Measurements from ENCODE around the gene PRKCE. TPM values are rescaled to one million over a fixed set of nuclear protein-coding genes. Genes with fewer than 3 reads are reported as not detected.
A peak's percentile ranks its signal among the peaks of the same experiment; 100 is the strongest.

PRKCE gene
- total and polyA plus RNA-seq, 2 experiments from 2014 or later = 9.6 to 11.9 TPM

GRCh38 chr2:46050489-46050888, 399.0 kb downstream of the PRKCE start:
- no peaks in the 10 kb centered on the region for H3K36me3 ChIP-seq (replicated peaks; ENCODE audit: insufficient read depth, low read depth)
- TF ChIP-seq EZH2 (IDR thresholded peaks at IDR 0.05; ENCODE audit: borderline replicate concordance) (no peak), CTCF (IDR thresholded peaks at IDR 0.05; ENCODE audit: poor library complexity) (peak; percentile 16), EZH2phosphoT487 (IDR thresholded peaks at IDR 0.05; ENCODE audit: low read depth, severe bottlenecking, unreplicated experiment) (no peak)
- H3K27ac ChIP-seq = peak overlapping the region; percentile 34
- no peaks in the 10 kb centered on the region for H3K27me3 ChIP-seq
- no peak for DNase-seq (ENCODE audit: low spot score)
- 71% methylated on average over 2 of the region's 2 CpGs for WGBS (ENCODE audit: low lambda C conversion rate, missing lambda C conversion rate)
- no peaks in the 10 kb centered on the region for H3K9me2 ChIP-seq (replicated peaks; ENCODE audit: insufficient read depth)
- no peaks in the 10 kb centered on the region for H3K79me2 ChIP-seq
- H3K4me3 ChIP-seq = no peak overlapping the region
- H3K9me3 ChIP-seq (ENCODE audit: low read depth) = no peaks in the 10 kb centered on the region
- H4K20me1 ChIP-seq (ENCODE audit: insufficient read depth, poor library complexity, severe bottlenecking) = no peaks in the 10 kb centered on the region
- no peak overlapping the region for H2AFZ ChIP-seq
- peaks cover 3% of the 10 kb centered on the region for H3K4me1 ChIP-seq (ENCODE audit: insufficient read depth)
- no peak overlapping the region for H3K4me2 ChIP-seq

- Histone ChIP-seq H3K9me3 (ENCODE audit: low read depth) (no peaks in the 10 kb centered on the region), H3K36me3 (replicated peaks; ENCODE audit: insufficient read depth, low read depth) (no peaks in the 10 kb centered on the region), H3K4me1 (ENCODE audit: insufficient read depth) (peaks cover 3% of the 10 kb centered on the region), H2AFZ (no peak overlapping the region), H3K4me2 (no peak overlapping the region), H3K27ac (no peak overlapping the region), H4K20me1 (ENCODE audit: insufficient read depth, poor library complexity, severe bottlenecking) (no peaks in the 10 kb centered on the region), H3K9me2 (replicated peaks; ENCODE audit: insufficient read depth) (no peaks in the 10 kb centered on the region), H3K79me2 (no peaks in the 10 kb centered on the region), H3K27me3 (no peaks in the 10 kb centered on the region), H3K4me3 (no peak overlapping the region)
- 85% methylated on average over 1 of the region's 1 CpG for WGBS (ENCODE audit: low lambda C conversion rate, missing lambda C conversion rate)
- TF ChIP-seq CTCF (IDR thresholded peaks at IDR 0.05; ENCODE audit: poor library complexity) = no peak
- TF ChIP-seq EZH2phosphoT487 (IDR thresholded peaks at IDR 0.05; ENCODE audit: low read depth, severe bottlenecking, unreplicated experiment) = no peak
- no peak for TF ChIP-seq EZH2 (IDR thresholded peaks at IDR 0.05; ENCODE audit: borderline replicate concordance)
- no peak for DNase-seq (ENCODE audit: low spot score)
Observed at GRCh38 chr2:46051085-46051484, 399.6 kb downstream of the PRKCE start.

GRCh38 chr2:46053564-46053963, 402.1 kb downstream of the PRKCE start:
- peaks cover 3% of the 10 kb centered on the region for H3K4me1 ChIP-seq (ENCODE audit: insufficient read depth)
- H2AFZ ChIP-seq = no peak overlapping the region
- H3K36me3 ChIP-seq (replicated peaks; ENCODE audit: insufficient read depth, low read depth) = no peaks in the 10 kb centered on the region
- H4K20me1 ChIP-seq (ENCODE audit: insufficient read depth, poor library complexity, severe bottlenecking) = no peaks in the 10 kb centered on the region
- no peak overlapping the region for H3K4me3 ChIP-seq
- no peaks in the 10 kb centered on the region for H3K9me3 ChIP-seq (ENCODE audit: low read depth)
- no peak overlapping the region for H3K4me2 ChIP-seq
- 88% methylated on average over 9 of the region's 9 CpGs for WGBS (ENCODE audit: low lambda C conversion rate, missing lambda C conversion rate)
- no peak for DNase-seq (ENCODE audit: low spot score)
- H3K9me2 ChIP-seq (replicated peaks; ENCODE audit: insufficient read depth) = no peaks in the 10 kb centered on the region
- H3K27ac ChIP-seq = no peak overlapping the region
- no peaks in the 10 kb centered on the region for H3K27me3 ChIP-seq
- TF ChIP-seq EZH2phosphoT487 (IDR thresholded peaks at IDR 0.05; ENCODE audit: low read depth, severe bottlenecking, unreplicated experiment) (no peak), EZH2 (IDR thresholded peaks at IDR 0.05; ENCODE audit: borderline replicate concordance) (no peak), CTCF (IDR thresholded peaks at IDR 0.05; ENCODE audit: poor library complexity) (no peak)
- H3K79me2 ChIP-seq = no peaks in the 10 kb centered on the region

- 94% methylated on average over 1 of the region's 1 CpG for WGBS (ENCODE audit: low lambda C conversion rate, missing lambda C conversion rate)
- H3K27me3 ChIP-seq = no peaks in the 10 kb centered on the region
- H3K9me2 ChIP-seq (replicated peaks; ENCODE audit: insufficient read depth) = no peaks in the 10 kb centered on the region
- H3K79me2 ChIP-seq = no peaks in the 10 kb centered on the region
- H4K20me1 ChIP-seq (ENCODE audit: insufficient read depth, poor library complexity, severe bottlenecking) = no peaks in the 10 kb centered on the region
- no peak for DNase-seq (ENCODE audit: low spot score)
- H3K4me2 ChIP-seq = no peak overlapping the region
- no peaks in the 10 kb centered on the region for H3K36me3 ChIP-seq (replicated peaks; ENCODE audit: insufficient read depth, low read depth)
- no peak overlapping the region for H3K27ac ChIP-seq
- no peaks in the 10 kb centered on the region for H3K4me1 ChIP-seq (ENCODE audit: insufficient read depth)
- no peak overlapping the region for H3K4me3 ChIP-seq
- no peaks in the 10 kb centered on the region for H3K9me3 ChIP-seq (ENCODE audit: low read depth)
- H2AFZ ChIP-seq = no peak overlapping the region
- TF ChIP-seq CTCF (IDR thresholded peaks at IDR 0.05; ENCODE audit: poor library complexity) (no peak), EZH2phosphoT487 (IDR thresholded peaks at IDR 0.05; ENCODE audit: low read depth, severe bottlenecking, unreplicated experiment) (no peak), EZH2 (IDR thresholded peaks at IDR 0.05; ENCODE audit: borderline replicate concordance) (no peak)
Observed at GRCh38 chr2:46056541-46056940, 405.1 kb downstream of the PRKCE start.
